ENCODE data around the gene RUFY1. TPM values are rescaled to one million over a fixed set of nuclear protein-coding genes. Genes with fewer than 3 reads are reported as not detected.

RUFY1 gene
- total RNA-seq, 2 experiments from 2014 or later = 19.5 to 21.8 TPM

GRCh38 chr5:179614745-179615144 is 64.4 kb downstream of the RUFY1 start:
- no peak overlapping the region for H3K4me3 Mint-ChIP-seq
- H3K36me3 ChIP-seq (ENCODE audit: insufficient read depth, low read length) = peaks cover 98% of the 10 kb centered on the region
- CTCF ChIA-PET = interaction anchor here (0.6 to 2.0 kb wide), 3 partner anchors 8 to 231 kb away, joined by 3 to 14 read pairs (median 5); partner anchors contain the start of gene HNRNPH1
- H3K4me1 Mint-ChIP-seq (ENCODE audit: low read depth) = peaks cover 83% of the 10 kb centered on the region
- no peaks in the 10 kb centered on the region for H3K9me3 ChIP-seq (ENCODE audit: control insufficient read depth in 1 of 2, insufficient read depth in 1 of 2, low read length in 2 of 2)
- H3K9me3 Mint-ChIP-seq = no peaks in the 10 kb centered on the region
- no peak for DNase-seq
- POLR2A ChIA-PET = interaction anchor here (1.5 to 14.8 kb wide), 2 partner anchors 7 to 10 kb away, joined by 4 to 226 read pairs; partner anchors contain the start of gene HNRNPH1
- no peaks in the 10 kb centered on the region for H3K27me3 Mint-ChIP-seq
- intact Hi-C loops (cut with DNase I, micrococcal nuclease) = loop anchor here in 1 of 2 experiments (10.0 kb wide), 1 partner anchor 750 kb away; no protein-coding TSS in a partner anchor
- H3K36me3 Mint-ChIP-seq (ENCODE audit: low read depth) = peaks cover 99% of the 10 kb centered on the region
- peaks cover 46% of the 10 kb centered on the region for H3K4me1 ChIP-seq (ENCODE audit: insufficient read depth, low read length)
- H3K4me3 ChIP-seq (ENCODE audit: low read length) = no peak overlapping the region
- no peak for ATAC-seq (ENCODE audit: poor library complexity)
- H3K27ac Mint-ChIP-seq = peak overlapping the region; percentile 73
- H3K27me3 ChIP-seq (ENCODE audit: control insufficient read depth in 1 of 2, insufficient read depth in 2 of 2, low read length in 2 of 2) = no peaks in the 10 kb centered on the region
- no peak for TF ChIP-seq CTCF (IDR thresholded peaks at IDR 0.05)
- H3K27ac ChIP-seq (ENCODE audit: low read depth in 1 of 2, low read length in 2 of 2) = no peak overlapping the region

DNA sequence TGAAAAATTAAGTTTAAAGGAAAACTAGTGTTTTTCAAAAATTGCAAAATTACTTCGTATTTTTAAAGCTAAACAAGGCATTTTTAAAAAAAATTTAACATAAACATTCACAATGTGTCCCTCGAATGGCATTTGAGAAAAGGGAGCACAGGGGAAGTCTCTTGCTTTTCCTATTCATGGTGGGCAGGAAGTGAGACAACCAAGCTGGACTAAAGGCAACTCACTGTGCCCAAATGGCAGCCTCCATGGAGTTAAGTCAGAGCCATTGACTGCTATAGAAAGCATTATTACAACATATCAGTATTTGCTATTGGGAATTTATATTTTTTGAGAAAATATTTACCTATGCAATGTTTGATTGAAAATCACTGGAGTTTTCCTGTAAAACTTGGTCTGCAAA is 64.8 kb downstream of the RUFY1 start:
- H3K27ac Mint-ChIP-seq = peak overlapping the region; percentile 73
- H3K4me3 ChIP-seq (ENCODE audit: low read length) = no peak overlapping the region
- peaks cover 98% of the 10 kb centered on the region for H3K36me3 ChIP-seq (ENCODE audit: insufficient read depth, low read length)
- ChIA-PET POLR2A (interaction anchor here (1.0 to 14.8 kb wide), 3 partner anchors 6 to 66 kb away, joined by 3 to 226 read pairs (median 4); partner anchors contain the start of gene HNRNPH1), CTCF (interaction anchor here (1.3 kb wide), 1 partner anchor 15 kb away, joined by 5 read pairs; no protein-coding TSS in a partner anchor)
- DNase-seq = no peak
- no peak for ATAC-seq (ENCODE audit: poor library complexity)
- H3K27me3 ChIP-seq (ENCODE audit: control insufficient read depth in 1 of 2, insufficient read depth in 2 of 2, low read length in 2 of 2) = no peaks in the 10 kb centered on the region
- H3K27ac ChIP-seq (ENCODE audit: low read depth in 1 of 2, low read length in 2 of 2) = no peak overlapping the region
- no peaks in the 10 kb centered on the region for H3K27me3 Mint-ChIP-seq
- no peaks in the 10 kb centered on the region for H3K9me3 Mint-ChIP-seq
- no peak for TF ChIP-seq CTCF (IDR thresholded peaks at IDR 0.05)
- no peak overlapping the region for H3K4me3 Mint-ChIP-seq
- H3K9me3 ChIP-seq (ENCODE audit: control insufficient read depth in 1 of 2, insufficient read depth in 1 of 2, low read length in 2 of 2) = no peaks in the 10 kb centered on the region
- peaks cover 42% of the 10 kb centered on the region for H3K4me1 ChIP-seq (ENCODE audit: insufficient read depth, low read length)
- intact Hi-C loops (cut with DNase I, micrococcal nuclease) = loop anchor here in 1 of 2 experiments (10.0 kb wide), 1 partner anchor 750 kb away; no protein-coding TSS in a partner anchor
- peaks cover 99% of the 10 kb centered on the region for H3K36me3 Mint-ChIP-seq (ENCODE audit: low read depth)
- H3K4me1 Mint-ChIP-seq (ENCODE audit: low read depth) = peaks cover 83% of the 10 kb centered on the region

DNA sequence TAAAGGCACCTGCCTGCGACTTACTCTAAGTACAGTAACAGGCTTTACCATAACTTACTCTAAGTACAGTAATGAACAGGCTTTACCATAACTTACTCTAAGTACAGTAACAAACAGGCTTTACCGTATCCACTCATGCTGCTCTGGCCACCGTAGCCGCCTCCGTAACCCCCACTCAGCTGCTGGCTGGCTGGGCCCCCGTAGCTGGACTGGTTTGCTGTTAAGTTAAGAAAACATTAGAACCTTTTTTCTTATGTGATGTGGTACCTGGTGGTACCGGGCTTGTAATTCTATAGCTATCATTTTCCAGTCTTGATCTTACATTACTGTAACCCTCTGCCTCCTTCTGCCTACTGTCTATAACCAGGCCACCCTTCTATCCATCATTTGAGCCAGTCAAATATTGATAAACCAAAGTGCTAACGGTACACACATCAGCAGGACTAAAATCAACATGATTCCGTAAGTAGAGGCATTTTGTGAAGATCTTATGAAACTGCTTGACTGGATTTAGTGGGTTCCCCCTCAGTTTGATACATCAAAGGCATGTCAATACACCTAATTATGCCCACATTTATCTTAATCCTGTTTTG is 65.7 kb downstream of the RUFY1 start:
- ChIA-PET POLR2A (interaction anchor here (1.0 to 14.8 kb wide), 3 partner anchors 5 to 67 kb away, joined by 3 to 226 read pairs (median 4); partner anchors contain the start of gene HNRNPH1), CTCF (no interaction called here)
- Mint-ChIP-seq H3K27ac (peak overlapping the region; percentile 21), H3K4me1 (ENCODE audit: low read depth) (peaks cover 83% of the 10 kb centered on the region), H3K4me3 (peak overlapping the region; percentile 12), H3K27me3 (no peaks in the 10 kb centered on the region), H3K9me3 (no peaks in the 10 kb centered on the region), H3K36me3 (ENCODE audit: low read depth) (peaks cover 99% of the 10 kb centered on the region)
- peaks cover 98% of the 10 kb centered on the region for H3K36me3 ChIP-seq (ENCODE audit: insufficient read depth, low read length)
- no peak for DNase-seq
- no peak overlapping the region for H3K4me3 ChIP-seq (ENCODE audit: low read length)
- ATAC-seq (ENCODE audit: poor library complexity) = no peak
- H3K27ac ChIP-seq (ENCODE audit: low read depth in 1 of 2, low read length in 2 of 2) = no peak overlapping the region
- peaks cover 42% of the 10 kb centered on the region for H3K4me1 ChIP-seq (ENCODE audit: insufficient read depth, low read length)
- no peaks in the 10 kb centered on the region for H3K27me3 ChIP-seq (ENCODE audit: control insufficient read depth in 1 of 2, insufficient read depth in 2 of 2, low read length in 2 of 2)
- TF ChIP-seq CTCF (IDR thresholded peaks at IDR 0.05) = no peak
- no peaks in the 10 kb centered on the region for H3K9me3 ChIP-seq (ENCODE audit: control insufficient read depth in 1 of 2, insufficient read depth in 1 of 2, low read length in 2 of 2)
- intact Hi-C loops (cut with DNase I, micrococcal nuclease) = loop anchor here in 1 of 2 experiments (10.0 kb wide), 1 partner anchor 751 kb away; no protein-coding TSS in a partner anchor

Data from CD4-positive, alpha-beta T cell (primary cell).